Chondrocyte (in vitro differentiated cells): ENCODE data around the gene ICA1. TPM values are rescaled to one million over a fixed set of nuclear protein-coding genes. Genes with fewer than 3 reads are reported as not detected.

Experiments used
- DNase-seq: peaks from one replicate; pipeline ENCODE4 v3.0.0; 2021; ENCODE audit warnings: mixed read lengths, low spot score
- H3K27ac Mint-ChIP-seq: one replicate; pipeline ENCODE4 v1.8.0; 2021; ENCODE audit warnings: mild to moderate bottlenecking, moderate library complexity, mixed read lengths; ENCODE audit not compliant: unreplicated experiment
- H3K27me3 Mint-ChIP-seq: 2 replicates; pipeline ENCODE4 v1.8.0; 2021; ENCODE audit warnings: low read depth, mixed read lengths
- H3K36me3 Mint-ChIP-seq: 2 replicates; pipeline ENCODE4 v1.8.0; 2021; ENCODE audit warnings: low read depth, mixed read lengths
- H3K4me1 Mint-ChIP-seq: 2 replicates; pipeline ENCODE4 v1.8.0; 2021; ENCODE audit warnings: low read depth, mild to moderate bottlenecking, mixed read lengths
- H3K4me3 Mint-ChIP-seq: one replicate; pipeline ENCODE4 v1.8.0; 2021; ENCODE audit warnings: mild to moderate bottlenecking, moderate library complexity, mixed read lengths; ENCODE audit not compliant: unreplicated experiment
- H3K9me3 Mint-ChIP-seq: 2 replicates; pipeline ENCODE4 v1.8.0; 2021; ENCODE audit warnings: low read depth, mixed read lengths
- total RNA-seq: library from RNA; stranded (reverse); gene quantifications from 3 replicates; pipeline ENCODE4 v1.2.1, GENCODE V29; 2021
- TF ChIP-seq, protein P1 (sequence below): fragments of 200-600 bp; sonication (generic); IDR thresholded peaks from 2 replicates; pipeline ENCODE4 v1.5.0; 2021; ENCODE audit warnings: antibody characterized with exemption, mild to moderate bottlenecking, moderate library complexity

Gene ICA1
- total RNA-seq, 1 donor from 2014 or later, result 5.0 TPM

DNA sequence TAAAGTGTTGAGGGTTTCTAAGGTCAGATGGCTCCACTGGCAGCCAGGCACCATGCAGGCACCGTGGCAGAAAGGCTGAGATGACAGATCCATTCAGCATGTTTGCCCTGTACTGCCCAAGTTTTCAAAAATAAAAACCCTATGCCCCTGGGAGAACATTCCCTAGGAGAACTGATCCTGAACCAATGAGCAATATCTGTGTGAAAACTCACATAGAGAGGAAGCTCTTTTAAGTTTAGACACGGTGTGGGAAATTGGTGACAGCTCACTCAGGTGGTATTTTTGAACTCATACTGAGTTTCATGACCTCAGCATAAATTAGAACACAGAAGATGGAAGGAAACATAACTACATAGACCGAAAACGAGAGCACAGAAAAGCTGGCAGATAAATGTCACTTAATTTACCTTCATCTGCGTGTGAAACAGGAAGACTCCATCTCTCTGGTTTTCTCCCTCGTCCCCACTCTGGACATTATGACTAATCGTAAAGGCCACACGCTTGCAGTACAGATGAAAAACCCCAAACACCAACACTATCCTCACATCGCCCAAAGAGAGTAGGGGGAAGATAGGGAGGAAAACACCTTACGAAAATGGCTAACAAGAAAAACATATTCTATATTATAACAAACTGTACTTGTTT is 127.8 kb downstream of the ICA1 start:
- H3K9me3 Mint-ChIP-seq, result no peaks in the 10 kb centered on the region

DNA sequence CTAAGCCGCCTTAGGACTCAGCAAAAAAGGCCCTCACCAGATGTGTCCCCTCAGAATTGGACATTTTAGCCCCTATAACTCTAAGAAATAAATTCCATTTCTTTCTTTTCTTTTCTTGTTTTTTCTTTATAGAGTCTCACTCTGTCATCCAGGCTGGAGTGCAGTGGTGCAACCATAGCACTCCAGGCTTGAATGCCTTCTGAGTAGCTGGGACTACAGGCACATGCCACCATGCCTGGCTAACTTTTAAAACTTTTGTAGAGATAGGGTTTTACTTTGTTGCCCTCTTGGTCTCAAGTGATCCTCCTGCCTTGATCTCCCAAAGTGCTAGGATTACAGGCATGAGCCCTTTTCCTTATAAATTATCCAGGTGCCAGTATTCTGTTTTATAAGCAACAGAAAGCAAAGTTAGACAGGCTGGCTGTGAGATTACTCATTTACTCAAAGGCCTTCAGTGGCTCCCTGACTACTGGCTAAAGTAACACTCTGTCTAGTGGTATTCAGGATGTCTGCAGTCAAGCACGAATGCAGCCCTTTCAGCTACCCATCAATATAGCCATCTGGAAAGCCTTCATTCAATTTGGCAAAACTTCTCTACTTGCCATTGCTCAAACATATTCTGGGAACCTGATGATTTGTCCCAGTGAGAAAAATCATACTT is 128.6 kb downstream of the ICA1 start:
- TF ChIP-seq, protein P1, sequence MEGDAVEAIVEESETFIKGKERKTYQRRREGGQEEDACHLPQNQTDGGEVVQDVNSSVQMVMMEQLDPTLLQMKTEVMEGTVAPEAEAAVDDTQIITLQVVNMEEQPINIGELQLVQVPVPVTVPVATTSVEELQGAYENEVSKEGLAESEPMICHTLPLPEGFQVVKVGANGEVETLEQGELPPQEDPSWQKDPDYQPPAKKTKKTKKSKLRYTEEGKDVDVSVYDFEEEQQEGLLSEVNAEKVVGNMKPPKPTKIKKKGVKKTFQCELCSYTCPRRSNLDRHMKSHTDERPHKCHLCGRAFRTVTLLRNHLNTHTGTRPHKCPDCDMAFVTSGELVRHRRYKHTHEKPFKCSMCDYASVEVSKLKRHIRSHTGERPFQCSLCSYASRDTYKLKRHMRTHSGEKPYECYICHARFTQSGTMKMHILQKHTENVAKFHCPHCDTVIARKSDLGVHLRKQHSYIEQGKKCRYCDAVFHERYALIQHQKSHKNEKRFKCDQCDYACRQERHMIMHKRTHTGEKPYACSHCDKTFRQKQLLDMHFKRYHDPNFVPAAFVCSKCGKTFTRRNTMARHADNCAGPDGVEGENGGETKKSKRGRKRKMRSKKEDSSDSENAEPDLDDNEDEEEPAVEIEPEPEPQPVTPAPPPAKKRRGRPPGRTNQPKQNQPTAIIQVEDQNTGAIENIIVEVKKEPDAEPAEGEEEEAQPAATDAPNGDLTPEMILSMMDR, result no peak
- Mint-ChIP-seq H3K9me3 (no peaks in the 10 kb centered on the region), H3K4me3 (no peak overlapping the region), H3K4me1 (peaks cover 7% of the 10 kb centered on the region), H3K27me3 (no peaks in the 10 kb centered on the region), H3K27ac (no peak overlapping the region), H3K36me3 (no peaks in the 10 kb centered on the region)
- no peak for DNase-seq

More for the DNA sequence above, 127.8 kb downstream of the ICA1 start:
- Mint-ChIP-seq H3K4me3 (no peak overlapping the region), H3K27ac (no peak overlapping the region), H3K36me3 (no peaks in the 10 kb centered on the region), H3K4me1 (peaks cover 7% of the 10 kb centered on the region), H3K27me3 (no peaks in the 10 kb centered on the region)
- DNase-seq, result no peak
- TF ChIP-seq, protein P1, result no peak

DNA sequence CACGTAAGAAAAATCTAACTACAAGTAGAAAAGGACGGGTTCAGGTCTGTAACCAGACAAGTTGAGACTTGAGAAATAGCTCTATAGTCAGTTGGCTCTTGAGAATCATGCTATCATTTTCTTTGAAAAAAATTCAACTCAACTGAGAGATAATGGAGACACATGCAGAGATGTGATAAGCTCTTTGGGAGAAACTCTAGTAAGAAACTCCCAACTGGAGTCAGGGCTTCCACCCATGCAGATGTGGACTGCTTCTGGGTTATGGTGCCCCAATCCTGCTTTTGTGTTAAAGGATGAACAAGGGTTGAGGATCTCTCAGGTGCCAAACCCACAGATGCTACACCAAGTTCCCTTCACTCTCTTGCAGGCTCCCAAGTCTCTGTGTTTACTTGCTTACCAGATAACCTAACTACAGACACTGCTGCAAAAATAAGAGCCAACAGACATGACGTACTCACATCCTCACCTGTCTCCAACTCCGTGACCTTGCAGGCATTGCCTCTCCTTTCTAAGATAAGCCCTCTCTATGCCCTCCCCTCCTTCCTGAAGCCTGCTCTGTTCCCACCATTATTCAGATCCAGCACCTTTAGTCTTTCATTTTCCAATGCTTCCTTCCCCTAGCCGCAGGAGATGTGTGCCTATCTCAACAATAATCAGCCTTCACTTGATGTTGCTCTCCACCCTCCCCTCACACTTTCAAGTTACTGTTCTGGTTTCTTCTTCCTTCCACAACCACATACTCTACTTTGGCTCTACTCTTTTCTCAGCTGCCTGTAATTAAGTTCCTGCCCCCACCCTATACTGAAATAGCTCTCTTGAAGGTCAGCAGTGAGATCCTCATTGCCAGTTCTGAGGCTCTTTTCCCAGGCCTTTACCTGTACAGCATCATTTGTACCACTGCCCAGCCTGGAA is 130.0 kb downstream of the ICA1 start:
- peaks cover 7% of the 10 kb centered on the region for H3K4me1 Mint-ChIP-seq
- no peaks in the 10 kb centered on the region for H3K9me3 Mint-ChIP-seq
- TF ChIP-seq, protein P1, result no peak
- H3K27me3 Mint-ChIP-seq, result no peaks in the 10 kb centered on the region
- H3K4me3 Mint-ChIP-seq, result no peak overlapping the region
- no peak for DNase-seq
- H3K36me3 Mint-ChIP-seq, result no peaks in the 10 kb centered on the region
- H3K27ac Mint-ChIP-seq, result no peak overlapping the region

DNA sequence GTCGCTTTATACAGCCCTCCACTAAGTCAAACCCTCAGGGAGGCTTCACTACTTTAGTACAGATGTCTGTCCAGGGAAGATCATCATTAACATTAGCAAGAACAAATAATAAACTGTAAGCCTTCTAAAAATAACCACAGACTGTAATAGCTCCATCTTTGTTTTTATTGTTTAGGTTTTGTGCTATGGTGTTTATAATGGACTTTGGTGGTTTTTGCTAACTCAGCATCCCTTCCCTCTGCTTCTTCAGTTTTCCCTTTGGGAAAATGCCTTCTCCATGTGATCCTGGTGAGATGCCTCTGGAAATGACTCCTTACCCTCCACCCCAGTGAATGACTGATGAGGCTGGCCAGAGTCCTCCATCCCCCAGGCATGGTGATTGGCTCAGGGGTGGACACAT is 131.3 kb downstream of the ICA1 start:
- peaks cover 7% of the 10 kb centered on the region for H3K4me1 Mint-ChIP-seq
- no peak overlapping the region for H3K27ac Mint-ChIP-seq
- no peaks in the 10 kb centered on the region for H3K27me3 Mint-ChIP-seq
- no peak for DNase-seq
- no peaks in the 10 kb centered on the region for H3K36me3 Mint-ChIP-seq
- no peaks in the 10 kb centered on the region for H3K9me3 Mint-ChIP-seq
- TF ChIP-seq, protein P1, result no peak
- H3K4me3 Mint-ChIP-seq, result no peak overlapping the region

DNA sequence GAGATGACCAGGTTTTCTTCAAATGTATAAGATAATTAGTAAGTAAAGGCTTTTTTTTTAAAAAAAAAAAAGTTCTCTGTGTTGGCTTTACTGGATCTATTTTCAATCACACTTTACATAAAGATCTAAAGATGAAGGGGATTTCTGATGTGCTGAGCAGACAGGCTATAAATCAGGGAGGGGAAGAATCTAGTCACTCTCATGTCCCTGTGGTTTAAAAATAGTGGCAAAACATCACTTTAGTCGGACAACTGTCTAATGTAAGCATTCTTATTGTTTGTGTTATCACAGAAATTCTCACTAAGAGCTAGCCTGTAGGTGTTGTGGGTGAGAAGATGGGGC is 132.7 kb downstream of the ICA1 start:
- no peaks in the 10 kb centered on the region for H3K9me3 Mint-ChIP-seq
- H3K27ac Mint-ChIP-seq, result no peak overlapping the region
- no peaks in the 10 kb centered on the region for H3K36me3 Mint-ChIP-seq
- peaks cover 5% of the 10 kb centered on the region for H3K4me1 Mint-ChIP-seq
- TF ChIP-seq, protein P1, result no peak
- H3K27me3 Mint-ChIP-seq, result no peaks in the 10 kb centered on the region
- H3K4me3 Mint-ChIP-seq, result no peak overlapping the region
- DNase-seq, result no peak
